GM12865 (cell line): ENCODE measurements around the gene TUBB2B.

Experiments used
- DNase-seq: peaks from one replicate; pipeline ENCODE4 v3.0.0; 2010; ENCODE audit warnings: low read depth
- H3K4me3 ChIP-seq: 2 replicates; pipeline ENCODE4 v1.5.1; 2011; ENCODE audit warnings: mild to moderate bottlenecking, low read depth, low read length, control low read depth
- CTCF ChIP-seq: IDR thresholded peaks from 2 replicates; pipeline ENCODE4 v1.5.1; 2011; ENCODE audit warnings: low read length, control low read depth, low read depth, inconsistent platforms; ENCODE audit not compliant: insufficient read depth; ENCODE audit errors: missing control alignments

Gene TUBB2B

GRCh38 chr6:3240595-3240994, 13.1 kb upstream of the TUBB2B start:
- no peak for TF ChIP-seq CTCF
- no peak for DNase-seq
- H3K4me3 ChIP-seq, result no peak overlapping the region

- H3K4me3 ChIP-seq, result no peak overlapping the region
- no peak for DNase-seq
- TF ChIP-seq CTCF, result no peak
These were observed 11.8 kb upstream of the TUBB2B start for GRCh38 chr6:3239110-3239830.

GRCh38 chr6:3237761-3238662, 10.6 kb upstream of the TUBB2B start:
- DNase-seq, result peak; percentile 46
- TF ChIP-seq CTCF, result no peak
- H3K4me3 ChIP-seq, result no peak overlapping the region

GRCh38 chr6:3236005-3236404, 8.6 kb upstream of the TUBB2B start:
- peak; percentile 39 for DNase-seq
- no peak overlapping the region for H3K4me3 ChIP-seq

GRCh38 chr6:3235486-3235885, 8.0 kb upstream of the TUBB2B start:
- H3K4me3 ChIP-seq, result no peak overlapping the region
- no peak for TF ChIP-seq CTCF
- DNase-seq, result peak; percentile 58

More at GRCh38 chr6:3236005-3236404, 8.6 kb upstream of the TUBB2B start:
- no peak for TF ChIP-seq CTCF

- H3K4me3 ChIP-seq, result no peak overlapping the region
- no peak for DNase-seq
- TF ChIP-seq CTCF, result no peak
These were observed 6.5 kb upstream of the TUBB2B start for GRCh38 chr6:3233904-3234303.
